HCT116 (cell line): Measurements from ENCODE around the gene LRRC72. TPM values are rescaled to one million over a fixed set of nuclear protein-coding genes. Genes with fewer than 3 reads are reported as not detected.

Experiments used
- ATAC-seq: fragments of 200-7000 bp; cut with Tn5 transposase; 2 replicates; pipeline ENCODE4 v1.9.1; 2020; ENCODE audit warnings: mild to moderate bottlenecking, moderate library complexity
- BruUV-seq: library from RNA; stranded (reverse); fragments of 400-500 nt; replicated peaks from 2 replicates; lab custom pipeline; 2021; lab: Mats Ljungman, UMichigan
- CTCF ChIA-PET: fragments of 300-600 bp; sonication (Branson Sonifier 250); formaldehyde crosslinking; loops from one replicate; lab custom pipeline; 2021; ENCODE audit warnings: antibody characterized with exemption; lab: Charles Lee
- POLR2A ChIA-PET: fragments of 300-600, 350-600 bp; sonication (Branson Sonifier 250); formaldehyde crosslinking; loops from one replicate; lab custom pipeline; 2021; ENCODE audit warnings: antibody characterized with exemption; lab: Charles Lee
- RAD21 ChIA-PET, 2 experiments: fragments of 300-600 bp; sonication (Branson Sonifier 250); formaldehyde crosslinking; loops; one replicate each; lab custom pipeline; 2023; ENCODE audit warnings: low total read pairs in 2 of 2; ENCODE audit not compliant: uncharacterized antibody in 2 of 2, unreplicated experiment in 2 of 2, low non-redundant PET in 1 of 2; lab: Charles Lee
- DNase-seq: peaks from one replicate; pipeline ENCODE4 v3.0.0-alpha.2; 2010; ENCODE audit warnings: low read depth, low spot score
- H2AFZ ChIP-seq: fragments of 200-600 bp; shearing (Covaris generic), sonication (generic); 2 replicates; pipeline ENCODE4 v1.6.1; 2017; ENCODE audit warnings: low read depth, mixed run types, mixed read lengths, antibody characterized with exemption, low read length; ENCODE audit not compliant: poor library complexity, severe bottlenecking
- H3K27ac ChIP-seq: 2 replicates; pipeline ENCODE4 v1.5.1; 2012; ENCODE audit warnings: low read depth, low read length
- H3K27me3 ChIP-seq: fragments of 200-600 bp; sonication (generic); 2 replicates; pipeline ENCODE4 v1.6.1; 2016; ENCODE audit warnings: mixed run types, low read length, mixed read lengths; ENCODE audit not compliant: insufficient read depth
- H3K36me3 ChIP-seq, 2 experiments: fragments of 200-500 bp in 1 of 2; fragments of 200-600 bp in 1 of 2; sonication (Bioruptor generic) in 1 of 2; sonication (generic) in 1 of 2; 2 replicates each; pipeline versions ENCODE4 v1.5.1 to v1.6.1; 2014 to 2016; ENCODE audit warnings: low read length in 2 of 2, inconsistent platforms in 1 of 2, mixed read lengths in 1 of 2, mixed run types in 1 of 2; ENCODE audit not compliant: insufficient read depth in 2 of 2, control insufficient read depth in 1 of 2
- H3K4me1 ChIP-seq, 2 experiments: fragments of 200-600 bp in 1 of 2; sonication (generic) in 1 of 2; 2 replicates each; pipeline versions ENCODE4 v1.5.1 to v1.6.1; 2012 to 2017; ENCODE audit warnings: low read length in 2 of 2, inconsistent platforms in 1 of 2, mild to moderate bottlenecking in 1 of 2, mixed read lengths in 1 of 2, mixed run types in 1 of 2, moderate library complexity in 1 of 2; ENCODE audit not compliant: insufficient read depth in 2 of 2, control insufficient read depth in 1 of 2
- H3K4me2 ChIP-seq: fragments of 200-600 bp; sonication (generic); 2 replicates; pipeline ENCODE4 v1.6.1; 2017; ENCODE audit warnings: mixed run types, low read length, mixed read lengths
- H3K4me3 ChIP-seq, 2 experiments: fragments of 200-600 bp in 1 of 2; sonication (generic) in 1 of 2; replicated peaks in 1 of 2; 2 replicates each; pipeline ENCODE4 v1.5.1; 2011 to 2016; ENCODE audit warnings: low read length in 2 of 2, control low read depth in 1 of 2, low read depth in 1 of 2, mild to moderate bottlenecking in 1 of 2, mixed read lengths in 1 of 2, mixed run types in 1 of 2
- H3K79me2 ChIP-seq: fragments of 200-600 bp; sonication (generic); 2 replicates; pipeline ENCODE4 v1.6.1; 2017; ENCODE audit warnings: mild to moderate bottlenecking, mixed run types, low read length, moderate library complexity, mixed read lengths; ENCODE audit not compliant: insufficient read depth
- H3K9ac ChIP-seq: fragments of 200-600 bp; sonication (generic); 2 replicates; pipeline ENCODE4 v1.6.1; 2016; ENCODE audit warnings: low read length, mixed read lengths
- H3K9me2 ChIP-seq: fragments of 200-600 bp; sonication (generic), shearing (Covaris generic); 2 replicates; pipeline ENCODE4 v1.6.1; 2017; ENCODE audit warnings: mixed run types, mild to moderate bottlenecking, moderate library complexity; ENCODE audit not compliant: insufficient read depth
- H3K9me3 ChIP-seq, 2 experiments: fragments of 200-500 bp in 1 of 2; fragments of 200-600 bp in 1 of 2; sonication (Bioruptor generic) in 1 of 2; sonication (generic) in 1 of 2; 2 replicates each; pipeline ENCODE4 v1.6.1; 2014 to 2017; ENCODE audit warnings: low read length in 2 of 2, mixed read lengths in 2 of 2, inconsistent platforms in 1 of 2, low read depth in 1 of 2, mild to moderate bottlenecking in 1 of 2, mixed run types in 1 of 2, moderate library complexity in 1 of 2; ENCODE audit not compliant: control insufficient read depth in 1 of 2, insufficient read depth in 1 of 2
- H4K20me1 ChIP-seq: fragments of 200-600 bp; sonication (generic), shearing (Covaris generic); 2 replicates; pipeline ENCODE4 v1.6.1; 2017; ENCODE audit warnings: mixed run types, mild to moderate bottlenecking, moderate library complexity; ENCODE audit not compliant: insufficient read depth
- CBX3 ChIP-seq: IDR thresholded peaks from 2 replicates; pipeline ENCODE4 v1.6.1; 2012; ENCODE audit warnings: low read depth
- EGR1 ChIP-seq: IDR thresholded peaks from 2 replicates; pipeline ENCODE4 v1.6.1; 2012; ENCODE audit warnings: low read depth
- ELF1 ChIP-seq: IDR thresholded peaks from 2 replicates; pipeline ENCODE4 v1.6.1; 2012; ENCODE audit warnings: low read depth, borderline replicate concordance
- FOSL1 ChIP-seq: IDR thresholded peaks from 2 replicates; pipeline ENCODE4 v1.6.1; 2012; ENCODE audit warnings: low read depth
- POLR2A ChIP-seq: IDR thresholded peaks from 2 replicates; pipeline ENCODE4 v1.7.0; 2011; ENCODE audit warnings: borderline replicate concordance; ENCODE audit not compliant: insufficient read depth, insufficient read length; ENCODE audit errors: extremely low read depth
- POLR2AphosphoS5 ChIP-seq: IDR thresholded peaks from 2 replicates; pipeline ENCODE4 v1.6.1; 2011; ENCODE audit warnings: mild to moderate bottlenecking, low read depth, low read length, moderate library complexity
- RAD21 ChIP-seq: IDR thresholded peaks from 2 replicates; pipeline ENCODE4 v1.6.1; 2012; ENCODE audit warnings: low read depth, mild to moderate bottlenecking
- SIN3A ChIP-seq: IDR thresholded peaks from 2 replicates; pipeline ENCODE4 v1.6.1; 2012; ENCODE audit warnings: low read depth
- SP1 ChIP-seq: IDR thresholded peaks from 2 replicates; pipeline ENCODE4 v1.6.1; 2012; ENCODE audit warnings: low read depth
- SRF ChIP-seq: IDR thresholded peaks from 2 replicates; pipeline ENCODE4 v1.6.1; 2012; ENCODE audit warnings: low read depth
- YY1 ChIP-seq: IDR thresholded peaks from 2 replicates; pipeline ENCODE4 v1.6.1; 2011; ENCODE audit warnings: low read length, low read depth, moderate library complexity, mild to moderate bottlenecking; ENCODE audit not compliant: insufficient replicate concordance; ENCODE audit errors: extremely low read depth
- ZFX ChIP-seq: fragments of 450-650 bp; IDR thresholded peaks from 2 replicates; pipeline ENCODE4 v1.6.1; 2017
- intact Hi-C: fragments of 100-400 bp; cut with micrococcal nuclease; formaldehyde crosslinking; loops from 2 replicates; pipeline ENCODE4 v1.10.0; 2022
- total RNA-seq: library from RNA; stranded (reverse); gene quantifications from one replicate; pipeline ENCODE4 v1.2.1, GENCODE V29; 2021; ENCODE audit not compliant: unreplicated experiment
- TF ChIP-seq, protein P1 (sequence below), 3 experiments: fragments of 200-600 bp in 1 of 3; sonication (generic) in 1 of 3; IDR thresholded peaks in 2 of 3; conservative IDR thresholded peaks in 1 of 3; 2 replicates each; pipeline ENCODE4 v1.5.1; 2012 to 2017; ENCODE audit warnings: low read depth in 2 of 3, low read length in 2 of 3, antibody characterized with exemption in 1 of 3, borderline replicate concordance in 1 of 3, control low read depth in 1 of 3, mild to moderate bottlenecking in 1 of 3, mixed read lengths in 1 of 3, mixed run types in 1 of 3, moderate library complexity in 1 of 3; ENCODE audit not compliant: insufficient read depth in 1 of 3
- TF ChIP-seq, protein P2 (sequence below): IDR thresholded peaks from 2 replicates; pipeline ENCODE4 v1.6.1; 2012

The LRRC72 gene
- total RNA-seq, 1 experiment from 2014 or later, result not detected

DNA sequence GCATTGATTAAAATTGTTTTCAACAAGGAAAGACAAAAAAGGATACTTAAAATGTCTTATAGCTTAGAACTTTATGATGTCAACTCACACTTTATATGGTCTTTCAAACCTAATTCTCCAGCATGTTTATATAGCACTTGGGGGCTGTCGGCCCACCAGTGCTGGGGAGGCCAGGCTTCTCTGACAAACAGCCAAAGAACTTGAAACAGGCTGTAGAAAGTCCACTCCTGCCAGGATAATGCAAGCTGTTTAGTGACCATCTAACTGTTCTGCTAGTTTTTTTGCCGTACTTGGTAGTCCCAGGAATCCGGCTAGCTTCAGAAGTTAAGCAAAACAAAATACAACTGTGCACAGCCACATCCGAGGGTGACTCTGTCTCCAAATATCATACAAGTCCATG is 47.5 kb upstream of the LRRC72 start:
- no peaks in the 10 kb centered on the region for H3K36me3 ChIP-seq
- no peak overlapping the region for H3K27ac ChIP-seq
- no peaks in the 10 kb centered on the region for H3K27me3 ChIP-seq
- H3K9ac ChIP-seq, result no peak overlapping the region
- no peaks in the 10 kb centered on the region for H3K9me2 ChIP-seq
- H3K4me2 ChIP-seq, result no peak overlapping the region
- POLR2A ChIA-PET, result no interaction called here
- RAD21 ChIA-PET, result no interaction called here
- DNase-seq (no peak), ATAC-seq (no peak)
- no peak overlapping the region for H2AFZ ChIP-seq
- CTCF ChIA-PET, result no interaction called here
- H3K4me3 ChIP-seq, result no peak overlapping the region
- TF ChIP-seq, protein P1, sequence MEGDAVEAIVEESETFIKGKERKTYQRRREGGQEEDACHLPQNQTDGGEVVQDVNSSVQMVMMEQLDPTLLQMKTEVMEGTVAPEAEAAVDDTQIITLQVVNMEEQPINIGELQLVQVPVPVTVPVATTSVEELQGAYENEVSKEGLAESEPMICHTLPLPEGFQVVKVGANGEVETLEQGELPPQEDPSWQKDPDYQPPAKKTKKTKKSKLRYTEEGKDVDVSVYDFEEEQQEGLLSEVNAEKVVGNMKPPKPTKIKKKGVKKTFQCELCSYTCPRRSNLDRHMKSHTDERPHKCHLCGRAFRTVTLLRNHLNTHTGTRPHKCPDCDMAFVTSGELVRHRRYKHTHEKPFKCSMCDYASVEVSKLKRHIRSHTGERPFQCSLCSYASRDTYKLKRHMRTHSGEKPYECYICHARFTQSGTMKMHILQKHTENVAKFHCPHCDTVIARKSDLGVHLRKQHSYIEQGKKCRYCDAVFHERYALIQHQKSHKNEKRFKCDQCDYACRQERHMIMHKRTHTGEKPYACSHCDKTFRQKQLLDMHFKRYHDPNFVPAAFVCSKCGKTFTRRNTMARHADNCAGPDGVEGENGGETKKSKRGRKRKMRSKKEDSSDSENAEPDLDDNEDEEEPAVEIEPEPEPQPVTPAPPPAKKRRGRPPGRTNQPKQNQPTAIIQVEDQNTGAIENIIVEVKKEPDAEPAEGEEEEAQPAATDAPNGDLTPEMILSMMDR (IDR thresholded peaks at IDR 0.05 in 2 of 3, conservative IDR thresholded peaks at IDR 0.05 in 1 of 3; ENCODE audit: borderline replicate concordance in 1 of 3, insufficient read depth in 1 of 3, low read depth in 2 of 3, low read length in 2 of 3), result no peak
- TF ChIP-seq FOSL1 (no peak), RAD21 (no peak), CBX3 (no peak), EGR1 (no peak), SRF (no peak)
- TF ChIP-seq, protein P2, sequence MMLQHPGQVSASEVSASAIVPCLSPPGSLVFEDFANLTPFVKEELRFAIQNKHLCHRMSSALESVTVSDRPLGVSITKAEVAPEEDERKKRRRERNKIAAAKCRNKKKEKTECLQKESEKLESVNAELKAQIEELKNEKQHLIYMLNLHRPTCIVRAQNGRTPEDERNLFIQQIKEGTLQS, result no peak
- H4K20me1 ChIP-seq, result no peaks in the 10 kb centered on the region
- H3K9me3 ChIP-seq, result no peaks in the 10 kb centered on the region
- H3K79me2 ChIP-seq, result no peaks in the 10 kb centered on the region
- H3K4me1 ChIP-seq, result peaks cover 4 to 9% of the 10 kb centered on the region in 2 experiments
- no TSS peak for BruUV-seq
- intact Hi-C loops, result no loop called here

DNA sequence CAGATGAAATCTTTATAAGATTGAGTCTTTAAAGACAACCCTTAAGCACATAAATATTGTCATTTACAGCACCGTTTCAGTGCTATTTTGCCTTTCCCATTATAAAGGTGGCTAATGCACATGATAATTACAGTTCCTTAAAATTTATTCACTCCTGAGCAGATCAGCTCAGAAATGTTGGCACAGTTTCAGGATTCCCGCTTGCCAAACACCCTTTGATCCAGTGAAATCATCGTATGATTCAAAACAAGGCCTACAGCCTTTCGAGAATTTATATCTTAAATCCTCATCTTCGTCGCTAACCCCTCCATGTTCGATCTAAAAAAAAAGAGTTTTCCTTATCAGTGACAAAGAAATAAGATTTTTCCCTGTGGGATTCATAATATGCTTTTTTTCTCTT is 47.0 kb upstream of the LRRC72 start:
- BruUV-seq, result no TSS peak
- H3K9me3 ChIP-seq, result no peaks in the 10 kb centered on the region
- H3K9me2 ChIP-seq, result no peaks in the 10 kb centered on the region
- H2AFZ ChIP-seq, result peak overlapping the region; percentile 4
- ChIA-PET POLR2A (no interaction called here), CTCF (no interaction called here), RAD21 (no interaction called here)
- H3K79me2 ChIP-seq, result no peaks in the 10 kb centered on the region
- H3K36me3 ChIP-seq, result no peaks in the 10 kb centered on the region
- no peaks in the 10 kb centered on the region for H4K20me1 ChIP-seq
- TF ChIP-seq EGR1, result no peak
- TF ChIP-seq YY1, result no peak
- TF ChIP-seq, protein P2, result no peak
- TF ChIP-seq SP1, result no peak
- no peak for TF ChIP-seq ZFX
- TF ChIP-seq POLR2A, result no peak
- no peak for TF ChIP-seq ELF1
- TF ChIP-seq SIN3A, result no peak
- TF ChIP-seq SRF, result no peak
- TF ChIP-seq RAD21, result no peak
- TF ChIP-seq, protein P1 (IDR thresholded peaks at IDR 0.05 in 2 of 3, conservative IDR thresholded peaks at IDR 0.05 in 1 of 3; ENCODE audit: borderline replicate concordance in 1 of 3, insufficient read depth in 1 of 3, low read depth in 2 of 3, low read length in 2 of 3), result no peak
- TF ChIP-seq POLR2AphosphoS5, result no peak
- peaks cover 8 to 14% of the 10 kb centered on the region in 2 experiments for H3K4me1 ChIP-seq
- no peak overlapping the region for H3K9ac ChIP-seq
- no peak overlapping the region for H3K4me2 ChIP-seq
- no peaks in the 10 kb centered on the region for H3K27me3 ChIP-seq
- intact Hi-C loops, result no loop called here
- ATAC-seq (no peak), DNase-seq (no peak)
- no peak overlapping the region for H3K27ac ChIP-seq
- H3K4me3 ChIP-seq, result no peak overlapping the region
